GM23338 (cell line): ENCODE results near the gene MEP1A. TPM values are rescaled to one million over a fixed set of nuclear protein-coding genes. Genes with fewer than 3 reads are reported as not detected.

Experiments
- ATAC-seq: fragments of 200-7000 bp; cut with Tn5 transposase; 3 replicates; pipeline ENCODE4 v1.9.1; 2020
- DNase-seq: peaks from one replicate; pipeline ENCODE4 v3.0.0-alpha.2; 2015; ENCODE audit warnings: low spot score
- H2AFZ ChIP-seq: fragments of 200-600 bp; sonication (generic); 2 replicates; pipeline ENCODE4 v1.8.0; 2016; ENCODE audit warnings: antibody characterized with exemption, mild to moderate bottlenecking, moderate library complexity
- H3F3A ChIP-seq: fragments of 200-600 bp; sonication (generic); replicated peaks from 2 replicates; pipeline ENCODE4 v1.8.0; 2017; ENCODE audit warnings: antibody characterized with exemption, mixed run types, low read depth
- H3K27ac ChIP-seq: fragments of 200-600 bp; sonication (generic); 2 replicates; pipeline ENCODE4 v1.6.1; 2016; ENCODE audit warnings: low read depth
- H3K27me3 ChIP-seq: fragments of 200-600 bp; sonication (generic); 2 replicates; pipeline ENCODE4 v1.8.0; 2016; ENCODE audit warnings: mild to moderate bottlenecking, mixed run types, moderate library complexity; ENCODE audit not compliant: insufficient read depth
- H3K36me3 ChIP-seq: fragments of 200-600 bp; sonication (generic); 2 replicates; pipeline ENCODE4 v1.8.0; 2016; ENCODE audit warnings: mild to moderate bottlenecking; ENCODE audit not compliant: insufficient read depth
- H3K4me1 ChIP-seq: fragments of 200-600 bp; sonication (generic); 2 replicates; pipeline ENCODE4 v1.8.0; 2016; ENCODE audit warnings: mild to moderate bottlenecking, moderate library complexity; ENCODE audit not compliant: insufficient read depth
- H3K4me2 ChIP-seq: fragments of 200-600 bp; sonication (generic); 2 replicates; pipeline ENCODE4 v1.7.1; 2017; ENCODE audit warnings: mixed run types
- H3K4me3 ChIP-seq: fragments of 200-600 bp; sonication (generic); 2 replicates; pipeline ENCODE4 v1.6.1; 2016; ENCODE audit warnings: mixed run types
- H3K79me2 ChIP-seq: fragments of 200-600 bp; sonication (generic); replicated peaks from 2 replicates; pipeline ENCODE4 v1.8.0; 2017; ENCODE audit warnings: mild to moderate bottlenecking; ENCODE audit not compliant: insufficient read depth
- H3K9me2 ChIP-seq: fragments of 200-600 bp; sonication (generic); 2 replicates; pipeline ENCODE4 v1.8.0; 2017; ENCODE audit not compliant: insufficient read depth
- H4K20me1 ChIP-seq: fragments of 200-600 bp; sonication (generic); replicated peaks from 2 replicates; pipeline ENCODE4 v1.8.0; 2017; ENCODE audit warnings: mild to moderate bottlenecking; ENCODE audit not compliant: insufficient read depth
- H3K27ac Mint-ChIP-seq: 2 replicates; pipeline ENCODE4 v1.8.0; 2020; ENCODE audit warnings: inconsistent platforms, mild to moderate bottlenecking, moderate library complexity, mixed read lengths
- H3K27me3 Mint-ChIP-seq: 3 replicates; pipeline ENCODE4 v1.8.0; 2022; ENCODE audit warnings: low read depth, mild to moderate bottlenecking, moderate library complexity, mixed read lengths, inconsistent platforms; ENCODE audit not compliant: insufficient read depth, poor library complexity
- H3K36me3 Mint-ChIP-seq: 3 replicates; pipeline ENCODE4 v1.8.0; 2021; ENCODE audit warnings: low read depth, mild to moderate bottlenecking, inconsistent platforms, moderate library complexity, mixed read lengths
- H3K4me1 Mint-ChIP-seq: 3 replicates; pipeline ENCODE4 v1.8.0; 2020; ENCODE audit warnings: mild to moderate bottlenecking, inconsistent platforms, mixed read lengths
- H3K4me3 Mint-ChIP-seq: 3 replicates; pipeline ENCODE4 v1.8.0; 2021; ENCODE audit warnings: moderate library complexity, mild to moderate bottlenecking, inconsistent platforms, mixed read lengths
- H3K9me3 Mint-ChIP-seq: 3 replicates; pipeline ENCODE4 v1.8.0; 2020; ENCODE audit warnings: moderate library complexity, mild to moderate bottlenecking, inconsistent platforms, mixed read lengths
- NANOG ChIP-seq: IDR thresholded peaks from 2 replicates; pipeline ENCODE4 v1.6.1; 2016; ENCODE audit warnings: antibody characterized with exemption, borderline replicate concordance
- STAT1 ChIP-seq: IDR thresholded peaks from one replicate; pipeline ENCODE4 v1.6.1; 2016; ENCODE audit warnings: antibody characterized with exemption; ENCODE audit not compliant: unreplicated experiment
- ZNF114 ChIP-seq: fragments of 250-450 bp; sonication (Bioruptor Pico); IDR thresholded peaks from 2 replicates; pipeline ENCODE4 v1.5.0; 2020; ENCODE audit warnings: mild to moderate bottlenecking, moderate library complexity
- polyA plus RNA-seq: library from polyadenylated mRNA; unstranded; fragments of >200 nt; fragmentation: Nextera tagmentation; extraction: Ambion mirVana; gene quantifications from 2 replicates; pipeline ENCODE4 v1.2.1, GENCODE V29; 2016
- total RNA-seq: library from RNA; depleted of rRNA; stranded (reverse); fragments of >200 nt; shearing (Covaris generic); gene quantifications from 2 replicates; pipeline ENCODE4 v1.2.3, GENCODE V29; 2014
- TF ChIP-seq, protein P1 (sequence below): fragments of 250-450 bp; sonication (Bioruptor Pico); IDR thresholded peaks from 2 replicates; pipeline ENCODE4 v1.5.0; 2020; ENCODE audit warnings: mild to moderate bottlenecking, moderate library complexity
- TF ChIP-seq, protein P2 (sequence below): IDR thresholded peaks from one replicate; pipeline ENCODE4 v1.6.1; 2018; ENCODE audit warnings: antibody characterized with exemption; ENCODE audit not compliant: unreplicated experiment
- TF ChIP-seq, protein P3 (sequence below), 2 experiments: fragments of 200-600 bp in 1 of 2; sonication (generic) in 1 of 2; conservative IDR thresholded peaks; 2 replicates each; pipeline versions ENCODE4 v1.5.1 to v1.6.1; 2016 to 2017; ENCODE audit warnings: antibody characterized with exemption in 2 of 2, low read depth in 2 of 2, mild to moderate bottlenecking in 2 of 2, moderate library complexity in 1 of 2
- TF ChIP-seq, protein P4 (sequence below): IDR thresholded peaks from 2 replicates; pipeline ENCODE4 v1.6.1; 2016; ENCODE audit warnings: antibody characterized with exemption

MEP1A gene
- total and polyA plus RNA-seq, 2 experiments from 2014 or later = not detected

DNA sequence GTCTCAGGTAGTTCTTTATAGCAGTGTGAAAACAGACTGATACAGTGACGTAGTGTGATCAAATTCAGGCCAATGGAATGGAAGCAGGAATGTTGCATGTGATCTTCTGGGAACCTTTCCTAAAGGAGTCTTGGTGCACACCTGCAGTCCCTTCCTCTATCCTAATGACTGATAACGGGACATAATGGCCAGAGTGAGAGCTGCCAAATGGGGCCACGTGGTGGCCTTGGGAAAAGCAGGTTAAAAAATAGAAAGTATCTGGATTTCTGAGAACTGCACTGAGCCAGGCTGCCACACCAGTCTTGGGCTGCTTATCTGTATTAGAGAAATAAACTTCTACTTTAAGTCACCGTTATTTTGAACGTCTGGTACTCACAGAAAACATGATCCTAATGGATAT, 51.9 kb downstream of the MEP1A start (continued):
- TF ChIP-seq, protein P1, sequence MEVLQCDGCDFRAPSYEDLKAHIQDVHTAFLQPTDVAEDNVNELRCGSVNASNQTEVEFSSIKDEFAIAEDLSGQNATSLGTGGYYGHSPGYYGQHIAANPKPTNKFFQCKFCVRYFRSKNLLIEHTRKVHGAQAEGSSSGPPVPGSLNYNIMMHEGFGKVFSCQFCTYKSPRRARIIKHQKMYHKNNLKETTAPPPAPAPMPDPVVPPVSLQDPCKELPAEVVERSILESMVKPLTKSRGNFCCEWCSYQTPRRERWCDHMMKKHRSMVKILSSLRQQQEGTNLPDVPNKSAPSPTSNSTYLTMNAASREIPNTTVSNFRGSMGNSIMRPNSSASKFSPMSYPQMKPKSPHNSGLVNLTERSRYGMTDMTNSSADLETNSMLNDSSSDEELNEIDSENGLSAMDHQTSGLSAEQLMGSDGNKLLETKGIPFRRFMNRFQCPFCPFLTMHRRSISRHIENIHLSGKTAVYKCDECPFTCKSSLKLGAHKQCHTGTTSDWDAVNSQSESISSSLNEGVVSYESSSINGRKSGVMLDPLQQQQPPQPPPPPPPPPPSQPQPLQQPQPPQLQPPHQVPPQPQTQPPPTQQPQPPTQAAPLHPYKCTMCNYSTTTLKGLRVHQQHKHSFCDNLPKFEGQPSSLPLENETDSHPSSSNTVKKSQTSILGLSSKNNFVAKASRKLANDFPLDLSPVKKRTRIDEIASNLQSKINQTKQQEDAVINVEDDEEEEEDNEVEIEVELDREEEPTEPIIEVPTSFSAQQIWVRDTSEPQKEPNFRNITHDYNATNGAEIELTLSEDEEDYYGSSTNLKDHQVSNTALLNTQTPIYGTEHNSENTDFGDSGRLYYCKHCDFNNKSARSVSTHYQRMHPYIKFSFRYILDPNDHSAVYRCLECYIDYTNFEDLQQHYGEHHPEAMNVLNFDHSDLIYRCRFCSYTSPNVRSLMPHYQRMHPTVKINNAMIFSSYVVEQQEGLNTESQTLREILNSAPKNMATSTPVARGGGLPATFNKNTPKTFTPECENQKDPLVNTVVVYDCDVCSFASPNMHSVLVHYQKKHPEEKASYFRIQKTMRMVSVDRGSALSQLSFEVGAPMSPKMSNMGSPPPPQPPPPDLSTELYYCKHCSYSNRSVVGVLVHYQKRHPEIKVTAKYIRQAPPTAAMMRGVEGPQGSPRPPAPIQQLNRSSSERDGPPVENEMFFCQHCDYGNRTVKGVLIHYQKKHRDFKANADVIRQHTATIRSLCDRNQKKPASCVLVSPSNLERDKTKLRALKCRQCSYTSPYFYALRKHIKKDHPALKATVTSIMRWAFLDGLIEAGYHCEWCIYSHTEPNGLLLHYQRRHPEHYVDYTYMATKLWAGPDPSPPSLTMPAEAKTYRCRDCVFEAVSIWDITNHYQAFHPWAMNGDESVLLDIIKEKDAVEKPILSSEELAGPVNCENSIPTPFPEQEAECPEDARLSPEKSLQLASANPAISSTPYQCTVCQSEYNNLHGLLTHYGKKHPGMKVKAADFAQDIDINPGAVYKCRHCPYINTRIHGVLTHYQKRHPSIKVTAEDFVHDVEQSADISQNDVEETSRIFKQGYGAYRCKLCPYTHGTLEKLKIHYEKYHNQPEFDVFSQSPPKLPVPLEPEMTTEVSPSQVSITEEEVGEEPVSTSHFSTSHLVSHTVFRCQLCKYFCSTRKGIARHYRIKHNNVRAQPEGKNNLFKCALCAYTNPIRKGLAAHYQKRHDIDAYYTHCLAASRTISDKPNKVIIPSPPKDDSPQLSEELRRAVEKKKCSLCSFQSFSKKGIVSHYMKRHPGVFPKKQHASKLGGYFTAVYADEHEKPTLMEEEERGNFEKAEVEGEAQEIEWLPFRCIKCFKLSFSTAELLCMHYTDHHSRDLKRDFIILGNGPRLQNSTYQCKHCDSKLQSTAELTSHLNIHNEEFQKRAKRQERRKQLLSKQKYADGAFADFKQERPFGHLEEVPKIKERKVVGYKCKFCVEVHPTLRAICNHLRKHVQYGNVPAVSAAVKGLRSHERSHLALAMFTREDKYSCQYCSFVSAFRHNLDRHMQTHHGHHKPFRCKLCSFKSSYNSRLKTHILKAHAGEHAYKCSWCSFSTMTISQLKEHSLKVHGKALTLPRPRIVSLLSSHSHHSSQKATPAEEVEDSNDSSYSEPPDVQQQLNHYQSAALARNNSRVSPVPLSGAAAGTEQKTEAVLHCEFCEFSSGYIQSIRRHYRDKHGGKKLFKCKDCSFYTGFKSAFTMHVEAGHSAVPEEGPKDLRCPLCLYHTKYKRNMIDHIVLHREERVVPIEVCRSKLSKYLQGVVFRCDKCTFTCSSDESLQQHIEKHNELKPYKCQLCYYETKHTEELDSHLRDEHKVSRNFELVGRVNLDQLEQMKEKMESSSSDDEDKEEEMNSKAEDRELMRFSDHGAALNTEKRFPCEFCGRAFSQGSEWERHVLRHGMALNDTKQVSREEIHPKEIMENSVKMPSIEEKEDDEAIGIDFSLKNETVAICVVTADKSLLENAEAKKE (CRISPR knock-in tag) = no peak
- TF ChIP-seq, protein P2, sequence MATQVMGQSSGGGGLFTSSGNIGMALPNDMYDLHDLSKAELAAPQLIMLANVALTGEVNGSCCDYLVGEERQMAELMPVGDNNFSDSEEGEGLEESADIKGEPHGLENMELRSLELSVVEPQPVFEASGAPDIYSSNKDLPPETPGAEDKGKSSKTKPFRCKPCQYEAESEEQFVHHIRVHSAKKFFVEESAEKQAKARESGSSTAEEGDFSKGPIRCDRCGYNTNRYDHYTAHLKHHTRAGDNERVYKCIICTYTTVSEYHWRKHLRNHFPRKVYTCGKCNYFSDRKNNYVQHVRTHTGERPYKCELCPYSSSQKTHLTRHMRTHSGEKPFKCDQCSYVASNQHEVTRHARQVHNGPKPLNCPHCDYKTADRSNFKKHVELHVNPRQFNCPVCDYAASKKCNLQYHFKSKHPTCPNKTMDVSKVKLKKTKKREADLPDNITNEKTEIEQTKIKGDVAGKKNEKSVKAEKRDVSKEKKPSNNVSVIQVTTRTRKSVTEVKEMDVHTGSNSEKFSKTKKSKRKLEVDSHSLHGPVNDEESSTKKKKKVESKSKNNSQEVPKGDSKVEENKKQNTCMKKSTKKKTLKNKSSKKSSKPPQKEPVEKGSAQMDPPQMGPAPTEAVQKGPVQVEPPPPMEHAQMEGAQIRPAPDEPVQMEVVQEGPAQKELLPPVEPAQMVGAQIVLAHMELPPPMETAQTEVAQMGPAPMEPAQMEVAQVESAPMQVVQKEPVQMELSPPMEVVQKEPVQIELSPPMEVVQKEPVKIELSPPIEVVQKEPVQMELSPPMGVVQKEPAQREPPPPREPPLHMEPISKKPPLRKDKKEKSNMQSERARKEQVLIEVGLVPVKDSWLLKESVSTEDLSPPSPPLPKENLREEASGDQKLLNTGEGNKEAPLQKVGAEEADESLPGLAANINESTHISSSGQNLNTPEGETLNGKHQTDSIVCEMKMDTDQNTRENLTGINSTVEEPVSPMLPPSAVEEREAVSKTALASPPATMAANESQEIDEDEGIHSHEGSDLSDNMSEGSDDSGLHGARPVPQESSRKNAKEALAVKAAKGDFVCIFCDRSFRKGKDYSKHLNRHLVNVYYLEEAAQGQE = no peak

DNA sequence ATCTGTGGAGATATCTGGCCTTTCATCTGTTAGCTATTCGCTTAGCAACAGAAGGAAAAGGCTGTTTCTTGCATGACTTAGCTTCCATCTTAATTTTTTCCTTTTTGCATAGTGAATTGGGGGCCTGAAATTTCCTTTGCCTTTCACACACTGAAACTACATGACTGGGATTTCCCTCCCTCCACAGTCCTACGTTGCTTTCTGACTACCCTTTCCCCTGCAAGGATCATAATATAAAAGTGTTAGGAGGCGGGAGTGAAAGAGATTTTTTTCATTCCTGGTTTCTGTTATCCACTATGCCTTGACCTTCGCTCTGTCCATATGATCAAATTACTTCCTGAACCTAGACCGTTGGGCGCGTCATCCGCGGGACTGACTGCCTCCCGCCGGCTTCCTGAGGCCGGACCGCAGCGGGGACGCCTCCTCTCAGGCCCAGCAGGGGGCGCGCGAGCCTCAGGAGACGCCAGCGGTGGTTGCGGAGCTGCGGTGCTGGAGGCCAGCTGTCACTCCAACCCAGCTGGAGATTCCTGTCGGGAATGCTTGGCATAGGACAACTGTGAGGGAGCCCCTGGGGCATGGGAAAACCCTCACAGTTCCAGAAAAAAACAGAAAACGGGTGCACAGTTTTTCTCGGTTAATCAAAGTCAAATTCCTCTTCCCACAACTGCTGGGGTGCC, 55.6 kb downstream of the MEP1A start:
- peak overlapping the region; percentile 83; the same call in 1 of the 2 replicates for H2AFZ ChIP-seq
- Mint-ChIP-seq H3K9me3 (no peaks in the 10 kb centered on the region), H3K27ac (no peak overlapping the region), H3K4me3 (peak overlapping the region; percentile 62), H3K36me3 (no peaks in the 10 kb centered on the region), H3K27me3 (peaks cover 2% of the 10 kb centered on the region), H3K4me1 (peaks cover 21% of the 10 kb centered on the region)
- H3K4me2 ChIP-seq = peak overlapping the region; percentile 74
- no peak overlapping the region for H3K27ac ChIP-seq
- H3K4me1 ChIP-seq = peaks cover 5% of the 10 kb centered on the region; the same call in 1 of the 2 replicates
- ATAC-seq (peak; percentile 97), DNase-seq (peak; percentile 91)
- peaks cover 10% of the 10 kb centered on the region; the same call in 1 of the 2 replicates for H3K27me3 ChIP-seq
- H3K36me3 ChIP-seq = no peaks in the 10 kb centered on the region
- H3K79me2 ChIP-seq = no peaks in the 10 kb centered on the region
- H4K20me1 ChIP-seq = no peaks in the 10 kb centered on the region
- peak overlapping the region; percentile 45 for H3K4me3 ChIP-seq
- no peaks in the 10 kb centered on the region for H3K9me2 ChIP-seq
- H3F3A ChIP-seq = no peaks in the 10 kb centered on the region
- TF ChIP-seq, protein P2 = no peak
- TF ChIP-seq STAT1 (no peak), ZNF114 (CRISPR knock-in tag) (no peak), NANOG (no peak)
- TF ChIP-seq, protein P3, sequence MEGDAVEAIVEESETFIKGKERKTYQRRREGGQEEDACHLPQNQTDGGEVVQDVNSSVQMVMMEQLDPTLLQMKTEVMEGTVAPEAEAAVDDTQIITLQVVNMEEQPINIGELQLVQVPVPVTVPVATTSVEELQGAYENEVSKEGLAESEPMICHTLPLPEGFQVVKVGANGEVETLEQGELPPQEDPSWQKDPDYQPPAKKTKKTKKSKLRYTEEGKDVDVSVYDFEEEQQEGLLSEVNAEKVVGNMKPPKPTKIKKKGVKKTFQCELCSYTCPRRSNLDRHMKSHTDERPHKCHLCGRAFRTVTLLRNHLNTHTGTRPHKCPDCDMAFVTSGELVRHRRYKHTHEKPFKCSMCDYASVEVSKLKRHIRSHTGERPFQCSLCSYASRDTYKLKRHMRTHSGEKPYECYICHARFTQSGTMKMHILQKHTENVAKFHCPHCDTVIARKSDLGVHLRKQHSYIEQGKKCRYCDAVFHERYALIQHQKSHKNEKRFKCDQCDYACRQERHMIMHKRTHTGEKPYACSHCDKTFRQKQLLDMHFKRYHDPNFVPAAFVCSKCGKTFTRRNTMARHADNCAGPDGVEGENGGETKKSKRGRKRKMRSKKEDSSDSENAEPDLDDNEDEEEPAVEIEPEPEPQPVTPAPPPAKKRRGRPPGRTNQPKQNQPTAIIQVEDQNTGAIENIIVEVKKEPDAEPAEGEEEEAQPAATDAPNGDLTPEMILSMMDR (conservative IDR thresholded peaks at IDR 0.05; ENCODE audit: low read depth in 2 of 2) = peak; percentile 79 to 100
- TF ChIP-seq, protein P4, sequence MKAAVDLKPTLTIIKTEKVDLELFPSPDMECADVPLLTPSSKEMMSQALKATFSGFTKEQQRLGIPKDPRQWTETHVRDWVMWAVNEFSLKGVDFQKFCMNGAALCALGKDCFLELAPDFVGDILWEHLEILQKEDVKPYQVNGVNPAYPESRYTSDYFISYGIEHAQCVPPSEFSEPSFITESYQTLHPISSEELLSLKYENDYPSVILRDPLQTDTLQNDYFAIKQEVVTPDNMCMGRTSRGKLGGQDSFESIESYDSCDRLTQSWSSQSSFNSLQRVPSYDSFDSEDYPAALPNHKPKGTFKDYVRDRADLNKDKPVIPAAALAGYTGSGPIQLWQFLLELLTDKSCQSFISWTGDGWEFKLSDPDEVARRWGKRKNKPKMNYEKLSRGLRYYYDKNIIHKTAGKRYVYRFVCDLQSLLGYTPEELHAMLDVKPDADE = no peak
